ENCODE results near the gene RIN3.

The RIN3 gene

GRCh38 chr14:92726135-92726932 lies 212.8 kb downstream of the RIN3 start:
- no peak for TF ChIP-seq CTCF (IDR thresholded peaks at IDR 0.05)
- no peaks in the 10 kb centered on the region for H3K4me1 Mint-ChIP-seq
- H3K9me3 Mint-ChIP-seq: peaks cover 14% of the 10 kb centered on the region
- no peak overlapping the region for H3K27ac Mint-ChIP-seq
- peaks cover 62% of the 10 kb centered on the region for H3K36me3 Mint-ChIP-seq (ENCODE audit: low read depth)
- no peak for DNase-seq
- H3K4me3 Mint-ChIP-seq: no peak overlapping the region
- peaks cover 5% of the 10 kb centered on the region for H3K27me3 Mint-ChIP-seq (ENCODE audit: low read depth, poor library complexity)

- H3K36me3 Mint-ChIP-seq (ENCODE audit: low read depth): peaks cover 62% of the 10 kb centered on the region
- no peak overlapping the region for H3K4me3 Mint-ChIP-seq
- peaks cover 17% of the 10 kb centered on the region for H3K9me3 Mint-ChIP-seq
- no peaks in the 10 kb centered on the region for H3K4me1 Mint-ChIP-seq
- H3K27me3 Mint-ChIP-seq (ENCODE audit: low read depth, poor library complexity): peaks cover 5% of the 10 kb centered on the region
- no peak for TF ChIP-seq CTCF (IDR thresholded peaks at IDR 0.05)
- no peak for DNase-seq
- H3K27ac Mint-ChIP-seq: no peak overlapping the region
These were observed 213.3 kb downstream of the RIN3 start for GRCh38 chr14:92726933-92727262.

GRCh38 chr14:92728759-92729364 lies 215.3 kb downstream of the RIN3 start:
- DNase-seq: no peak
- Mint-ChIP-seq H3K27me3 (ENCODE audit: low read depth, poor library complexity) (no peaks in the 10 kb centered on the region), H3K36me3 (ENCODE audit: low read depth) (peaks cover 62% of the 10 kb centered on the region)

GRCh38 chr14:92729634-92730358 lies 216.2 kb downstream of the RIN3 start:
- Mint-ChIP-seq H3K27ac (peak overlapping the region; percentile 77), H3K36me3 (ENCODE audit: low read depth) (peaks cover 53% of the 10 kb centered on the region), H3K4me3 (no peak overlapping the region), H3K27me3 (ENCODE audit: low read depth, poor library complexity) (no peaks in the 10 kb centered on the region), H3K4me1 (no peaks in the 10 kb centered on the region), H3K9me3 (peaks cover 19% of the 10 kb centered on the region)
- no peak for DNase-seq
- TF ChIP-seq CTCF (IDR thresholded peaks at IDR 0.05): no peak

More at GRCh38 chr14:92728759-92729364, 215.3 kb downstream of the RIN3 start:
- H3K9me3 Mint-ChIP-seq: peaks cover 19% of the 10 kb centered on the region
- TF ChIP-seq CTCF (IDR thresholded peaks at IDR 0.05): no peak
- H3K27ac Mint-ChIP-seq: no peak overlapping the region
- H3K4me1 Mint-ChIP-seq: no peaks in the 10 kb centered on the region
- no peak overlapping the region for H3K4me3 Mint-ChIP-seq

- no peak for DNase-seq
- no peak for TF ChIP-seq CTCF (IDR thresholded peaks at IDR 0.05)
- Mint-ChIP-seq H3K27ac (no peak overlapping the region), H3K4me3 (no peak overlapping the region), H3K27me3 (ENCODE audit: low read depth, poor library complexity) (no peaks in the 10 kb centered on the region), H3K9me3 (peaks cover 18% of the 10 kb centered on the region), H3K36me3 (ENCODE audit: low read depth) (peaks cover 42% of the 10 kb centered on the region), H3K4me1 (peaks cover 3% of the 10 kb centered on the region)
These were observed 218.1 kb downstream of the RIN3 start for GRCh38 chr14:92731622-92732115.
